ENCODE results near the gene DGLUCY. TPM values are rescaled to one million over a fixed set of nuclear protein-coding genes. Genes with fewer than 3 reads are reported as not detected.

The DGLUCY gene
- total RNA-seq, 1 experiment from 2014 or later: 67.0 TPM

GRCh38 chr14:91195881-91196280 lies 82.0 kb downstream of the DGLUCY start:
- H3K9ac ChIP-seq (ENCODE audit: low read length): no peak overlapping the region
- peaks cover 22 to 24% of the 10 kb centered on the region in 2 experiments for H3K36me3 ChIP-seq (ENCODE audit: control insufficient read depth in 1 of 2, insufficient read depth in 2 of 2, low read length in 2 of 2)
- no peaks in the 10 kb centered on the region for H3K79me2 ChIP-seq (ENCODE audit: insufficient read depth, low read length)
- H3K27ac ChIP-seq (ENCODE audit: low read depth, low read length): no peak overlapping the region
- DNase-seq (ENCODE audit: low read depth, low spot score) (no peak), ATAC-seq (no peak)
- no peak for TF ChIP-seq SIN3A (IDR thresholded peaks at IDR 0.05; ENCODE audit: low read depth)
- TF ChIP-seq SP1 (IDR thresholded peaks at IDR 0.05; ENCODE audit: low read depth): no peak
- no peak for TF ChIP-seq POLR2AphosphoS5 (IDR thresholded peaks at IDR 0.05; ENCODE audit: low read depth, low read length)
- no peak for TF ChIP-seq ZBTB33 (IDR thresholded peaks at IDR 0.05; ENCODE audit: extremely low read depth, insufficient replicate concordance, low read length)
- no peak for TF ChIP-seq FOSL1 (IDR thresholded peaks at IDR 0.05; ENCODE audit: low read depth)
- TF ChIP-seq RAD21 (IDR thresholded peaks at IDR 0.05; ENCODE audit: low read depth): no peak
- TF ChIP-seq CEBPB (IDR thresholded peaks at IDR 0.05; ENCODE audit: low read depth): no peak
- no peak for TF ChIP-seq ELF1 (IDR thresholded peaks at IDR 0.05; ENCODE audit: borderline replicate concordance, low read depth)
- no peak for TF ChIP-seq ZFX (IDR thresholded peaks at IDR 0.05)
- no peak for TF ChIP-seq JUND (IDR thresholded peaks at IDR 0.05)
- no peak for TF ChIP-seq EGR1 (IDR thresholded peaks at IDR 0.05; ENCODE audit: low read depth)
- no peak for TF ChIP-seq EZH2phosphoT487 (IDR thresholded peaks at IDR 0.05; ENCODE audit: borderline replicate concordance)
- no peak for TF ChIP-seq ATF3 (IDR thresholded peaks at IDR 0.05)
- CTCF ChIA-PET: no interaction called here
- no peaks in the 10 kb centered on the region for H3K9me2 ChIP-seq (ENCODE audit: insufficient read depth)
- no peak overlapping the region for H2AFZ ChIP-seq (ENCODE audit: low read depth, low read length, poor library complexity, severe bottlenecking)
- H3K4me2 ChIP-seq (ENCODE audit: low read length): no peak overlapping the region
- H4K20me1 ChIP-seq (ENCODE audit: insufficient read depth): no peaks in the 10 kb centered on the region
- POLR2A ChIA-PET: no interaction called here
- no TSS peak for BruUV-seq (replicated peaks)
- H3K4me3 ChIP-seq (replicated peaks in 1 of 2; ENCODE audit: low read depth in 1 of 2, low read length in 2 of 2): no peak overlapping the region
- H3K27me3 ChIP-seq (ENCODE audit: insufficient read depth, low read length): no peaks in the 10 kb centered on the region
- no peaks in the 10 kb centered on the region for H3K4me1 ChIP-seq (ENCODE audit: control insufficient read depth in 1 of 2, insufficient read depth in 2 of 2, low read length in 2 of 2)
- peaks cover 11% of the 10 kb centered on the region in 2 experiments; a peak in 2 of 4 replicates for H3K9me3 ChIP-seq (ENCODE audit: control insufficient read depth in 1 of 2, insufficient read depth in 1 of 2, low read depth in 1 of 2, low read length in 2 of 2)
- RAD21 ChIA-PET (ENCODE audit: low non-redundant PET in 1 of 2, low total read pairs in 2 of 2, uncharacterized antibody in 2 of 2, unreplicated experiment in 2 of 2): no interaction called here
- intact Hi-C loops (cut with micrococcal nuclease): no loop called here
